OCI-LY1 (cell line): ENCODE results near the gene ZNF708.

Source experiments
- EZH2 ChIP-seq: fragments of 200-600 bp; sonication (generic), shearing (Covaris generic); IDR thresholded peaks from 2 replicates; pipeline ENCODE4 v1.8.0; 2017; ENCODE audit warnings: borderline replicate concordance, mixed run types, mild to moderate bottlenecking, antibody characterized with exemption, low read length, moderate library complexity, mixed read lengths
- TF ChIP-seq, protein P1 (sequence below): fragments of 200-600 bp; sonication (generic), shearing (Covaris generic); IDR thresholded peaks from 2 replicates; pipeline ENCODE4 v1.5.1; 2017; ENCODE audit warnings: mild to moderate bottlenecking, antibody characterized with exemption, low read length, moderate library complexity, mixed read lengths

DNA sequence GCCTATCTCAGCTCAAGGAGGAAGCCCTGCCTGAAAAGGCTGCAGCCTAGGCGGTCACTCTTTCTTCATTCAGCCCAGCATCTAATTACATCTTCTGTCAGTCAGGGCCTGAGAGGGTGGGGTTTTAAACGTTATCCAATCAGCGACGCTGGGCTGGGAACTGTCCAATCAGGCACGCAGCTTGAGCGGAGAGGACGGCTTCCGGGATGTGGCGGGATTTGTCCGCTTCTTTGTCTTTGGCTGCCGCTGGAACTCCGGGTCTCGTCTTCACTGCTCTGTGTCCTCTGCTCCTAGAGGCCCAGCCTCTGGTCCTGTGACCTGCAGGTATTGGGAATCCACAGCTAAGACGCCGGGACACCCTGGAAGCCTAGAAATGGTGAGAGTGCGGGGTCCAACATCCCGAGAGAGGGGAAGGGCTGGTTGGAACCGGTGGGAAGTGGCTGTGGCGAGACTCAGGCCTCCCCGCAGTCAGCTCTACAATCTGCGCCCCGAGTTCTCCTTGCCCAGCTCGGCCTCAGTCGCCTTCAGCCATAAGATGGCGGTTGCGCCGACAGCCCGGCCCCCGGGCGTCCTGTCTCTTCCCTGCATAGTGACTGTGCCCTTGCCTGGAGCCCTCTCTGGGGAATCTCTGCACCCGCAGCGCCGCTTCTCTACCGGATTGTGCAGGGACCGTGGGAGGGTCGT is 29.7 kb upstream of the ZNF708 start, which contains the start of gene ZNF738:
- TF ChIP-seq, protein P1, sequence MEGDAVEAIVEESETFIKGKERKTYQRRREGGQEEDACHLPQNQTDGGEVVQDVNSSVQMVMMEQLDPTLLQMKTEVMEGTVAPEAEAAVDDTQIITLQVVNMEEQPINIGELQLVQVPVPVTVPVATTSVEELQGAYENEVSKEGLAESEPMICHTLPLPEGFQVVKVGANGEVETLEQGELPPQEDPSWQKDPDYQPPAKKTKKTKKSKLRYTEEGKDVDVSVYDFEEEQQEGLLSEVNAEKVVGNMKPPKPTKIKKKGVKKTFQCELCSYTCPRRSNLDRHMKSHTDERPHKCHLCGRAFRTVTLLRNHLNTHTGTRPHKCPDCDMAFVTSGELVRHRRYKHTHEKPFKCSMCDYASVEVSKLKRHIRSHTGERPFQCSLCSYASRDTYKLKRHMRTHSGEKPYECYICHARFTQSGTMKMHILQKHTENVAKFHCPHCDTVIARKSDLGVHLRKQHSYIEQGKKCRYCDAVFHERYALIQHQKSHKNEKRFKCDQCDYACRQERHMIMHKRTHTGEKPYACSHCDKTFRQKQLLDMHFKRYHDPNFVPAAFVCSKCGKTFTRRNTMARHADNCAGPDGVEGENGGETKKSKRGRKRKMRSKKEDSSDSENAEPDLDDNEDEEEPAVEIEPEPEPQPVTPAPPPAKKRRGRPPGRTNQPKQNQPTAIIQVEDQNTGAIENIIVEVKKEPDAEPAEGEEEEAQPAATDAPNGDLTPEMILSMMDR: no peak
- TF ChIP-seq EZH2: no peak
